Measurements from ENCODE around the gene FAM174B. TPM values are rescaled to one million over a fixed set of nuclear protein-coding genes. Genes with fewer than 3 reads are reported as not detected.

The FAM174B gene
- total RNA-seq, 2 donors from 2014 or later: 32.0 to 183 TPM

DNA sequence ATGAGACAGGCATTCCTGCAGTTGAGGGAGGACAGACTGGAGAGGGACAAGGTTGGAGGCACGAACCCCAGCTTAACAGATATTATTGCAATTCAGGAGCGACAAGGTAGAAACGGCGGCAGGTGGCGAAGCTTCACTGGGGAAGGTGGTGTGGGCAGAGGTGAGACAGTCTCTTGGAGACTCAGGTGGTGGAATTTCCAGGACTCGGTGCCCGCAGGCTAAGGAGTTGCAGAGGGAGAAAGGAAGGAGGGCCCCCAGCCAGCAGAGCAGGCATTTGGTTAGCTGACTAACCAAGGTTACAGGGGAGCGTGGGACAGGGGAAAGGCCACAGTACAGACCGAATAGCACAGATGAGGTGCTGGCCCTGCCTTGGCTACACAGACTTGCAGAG lies 3.0 kb downstream of the FAM174B start:
- intact Hi-C loops (cut with DNase I): loop anchor here (5.0 kb wide), 1 partner anchor 35 kb away; no protein-coding TSS in a partner anchor
- WGBS: 90% methylated on average over 9 of the region's 9 CpGs
- TF ChIP-seq POLR2A (IDR thresholded peaks at IDR 0.05) (no peak), POLR2AphosphoS5 (IDR thresholded peaks at IDR 0.05) (no peak)
- TF ChIP-seq, protein P1, sequence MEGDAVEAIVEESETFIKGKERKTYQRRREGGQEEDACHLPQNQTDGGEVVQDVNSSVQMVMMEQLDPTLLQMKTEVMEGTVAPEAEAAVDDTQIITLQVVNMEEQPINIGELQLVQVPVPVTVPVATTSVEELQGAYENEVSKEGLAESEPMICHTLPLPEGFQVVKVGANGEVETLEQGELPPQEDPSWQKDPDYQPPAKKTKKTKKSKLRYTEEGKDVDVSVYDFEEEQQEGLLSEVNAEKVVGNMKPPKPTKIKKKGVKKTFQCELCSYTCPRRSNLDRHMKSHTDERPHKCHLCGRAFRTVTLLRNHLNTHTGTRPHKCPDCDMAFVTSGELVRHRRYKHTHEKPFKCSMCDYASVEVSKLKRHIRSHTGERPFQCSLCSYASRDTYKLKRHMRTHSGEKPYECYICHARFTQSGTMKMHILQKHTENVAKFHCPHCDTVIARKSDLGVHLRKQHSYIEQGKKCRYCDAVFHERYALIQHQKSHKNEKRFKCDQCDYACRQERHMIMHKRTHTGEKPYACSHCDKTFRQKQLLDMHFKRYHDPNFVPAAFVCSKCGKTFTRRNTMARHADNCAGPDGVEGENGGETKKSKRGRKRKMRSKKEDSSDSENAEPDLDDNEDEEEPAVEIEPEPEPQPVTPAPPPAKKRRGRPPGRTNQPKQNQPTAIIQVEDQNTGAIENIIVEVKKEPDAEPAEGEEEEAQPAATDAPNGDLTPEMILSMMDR (IDR thresholded peaks at IDR 0.05): no peak
- DNase-seq (ENCODE audit: low spot score): no peak
- H3K4me3 ChIP-seq: peak overlapping the region in 1 of 2 donors; percentile 67
- H3K36me3 ChIP-seq: no peaks in the 10 kb centered on the region
- no peaks in the 10 kb centered on the region for H3K27me3 ChIP-seq (replicated peaks; ENCODE audit: insufficient read depth)
- H3K27ac ChIP-seq: peak overlapping the region in 1 of 2 donors; percentile 90
- peaks cover 6% of the 10 kb centered on the region for H3K4me1 ChIP-seq (replicated peaks)
- no peaks in the 10 kb centered on the region for H3K9me3 ChIP-seq

DNA sequence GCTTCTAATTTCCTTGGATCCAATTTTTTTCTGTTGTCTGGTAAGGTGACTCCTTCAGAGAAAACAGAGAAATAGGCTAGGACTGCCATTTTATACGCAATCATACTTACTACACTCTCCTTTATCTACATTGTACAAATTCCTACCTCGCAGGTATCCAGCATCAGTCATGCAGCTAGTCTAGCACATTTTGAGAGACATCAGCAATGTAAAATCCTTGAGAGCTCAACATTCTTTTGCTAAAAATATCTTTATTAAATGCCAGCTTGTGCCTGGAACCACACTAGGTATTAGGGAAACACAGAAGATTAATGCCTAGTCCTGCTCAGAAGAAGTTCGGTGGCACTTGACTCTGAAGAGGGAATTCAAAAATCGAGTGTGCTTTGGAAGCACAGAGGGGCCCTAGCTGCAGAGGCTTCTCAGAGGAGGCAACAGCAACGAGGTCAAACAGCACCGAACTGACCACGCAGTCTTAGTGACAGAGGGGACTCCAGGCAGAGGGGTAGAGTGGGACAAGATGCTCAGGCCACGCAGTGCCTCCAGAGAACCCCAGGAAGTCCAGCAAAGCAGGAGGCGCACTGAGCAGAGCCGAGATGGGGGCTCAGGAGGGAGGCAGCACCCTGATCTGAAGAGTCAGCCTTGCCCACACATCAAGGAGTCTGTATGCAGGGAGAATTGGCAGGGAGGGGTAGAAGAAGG lies 3.5 kb downstream of the FAM174B start:
- peaks cover 6% of the 10 kb centered on the region for H3K4me1 ChIP-seq (replicated peaks)
- no peak for TF ChIP-seq POLR2A (IDR thresholded peaks at IDR 0.05)
- H3K4me3 ChIP-seq: peak overlapping the region in 1 of 2 donors; percentile 67
- intact Hi-C loops (cut with DNase I): loop anchor here (5.0 kb wide), 1 partner anchor 35 kb away; no protein-coding TSS in a partner anchor
- H3K36me3 ChIP-seq: no peaks in the 10 kb centered on the region
- no peak for DNase-seq (ENCODE audit: low spot score)
- H3K27ac ChIP-seq: peak overlapping the region; percentile 5 to 90
- H3K9me3 ChIP-seq: no peaks in the 10 kb centered on the region
- H3K27me3 ChIP-seq (replicated peaks; ENCODE audit: insufficient read depth): no peaks in the 10 kb centered on the region
- WGBS: 91% methylated on average over 10 of the region's 10 CpGs

DNA sequence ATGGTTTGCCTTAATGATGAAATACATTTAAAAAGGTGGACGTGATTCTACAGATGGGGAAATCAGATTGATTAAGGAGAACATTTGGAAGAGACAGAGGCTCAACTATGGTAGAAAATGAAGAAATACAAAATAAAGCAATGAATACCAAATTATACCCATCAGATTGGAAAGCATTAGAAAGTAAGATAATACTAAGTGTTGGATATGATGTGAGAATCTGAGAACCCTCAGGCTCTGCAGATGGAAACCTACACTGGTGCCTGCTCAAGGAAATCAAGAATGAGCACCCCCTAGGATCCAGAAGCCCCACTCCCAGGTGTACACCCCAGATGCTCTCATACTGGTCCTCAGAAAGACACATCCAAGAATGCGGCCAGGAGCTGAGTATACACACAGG lies 4.6 kb downstream of the FAM174B start:
- WGBS: 100% methylated on average over 2 of the region's 2 CpGs
- Histone ChIP-seq H3K27me3 (replicated peaks; ENCODE audit: insufficient read depth) (no peaks in the 10 kb centered on the region), H3K4me3 (no peak overlapping the region), H3K27ac (peak overlapping the region; percentile 56 to 70), H3K9me3 (no peaks in the 10 kb centered on the region), H3K4me1 (replicated peaks) (peaks cover 6% of the 10 kb centered on the region), H3K36me3 (no peaks in the 10 kb centered on the region)
- no peak for DNase-seq (ENCODE audit: low spot score)
- TF ChIP-seq POLR2A (IDR thresholded peaks at IDR 0.05): no peak
- intact Hi-C loops (cut with DNase I): loop anchor here (5.0 kb wide), 1 partner anchor 34 kb away; no protein-coding TSS in a partner anchor

DNA sequence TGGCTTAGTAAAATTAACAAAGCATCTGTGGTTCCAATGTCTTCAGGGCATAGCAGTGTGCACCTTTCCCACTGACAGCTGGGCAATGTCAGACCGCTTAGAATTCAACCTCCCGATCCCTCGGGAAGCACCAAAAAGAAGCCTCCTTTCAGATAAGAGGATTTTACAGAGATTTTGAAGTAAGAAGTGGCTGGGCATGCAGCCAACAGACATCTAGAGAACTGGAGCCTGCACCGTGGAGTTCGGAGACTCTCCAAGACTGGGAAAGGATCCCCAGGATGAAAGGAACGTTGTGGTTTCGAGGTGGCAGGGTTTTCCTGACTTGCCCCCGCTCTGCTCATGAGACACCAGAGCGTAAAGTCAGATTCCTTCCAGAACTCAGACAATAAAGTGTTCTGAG lies 5.3 kb downstream of the FAM174B start:
- Histone ChIP-seq H3K4me1 (replicated peaks) (peaks cover 6% of the 10 kb centered on the region), H3K27ac (peak overlapping the region; percentile 56 to 70), H3K36me3 (no peaks in the 10 kb centered on the region), H3K4me3 (peak overlapping the region in 1 of 2 donors; percentile 10), H3K9me3 (no peaks in the 10 kb centered on the region), H3K27me3 (replicated peaks; ENCODE audit: insufficient read depth) (no peaks in the 10 kb centered on the region)
- no peak for DNase-seq (ENCODE audit: low spot score)
- TF ChIP-seq POLR2AphosphoS5 (IDR thresholded peaks at IDR 0.05): no peak
- intact Hi-C loops (cut with DNase I): loop anchor here (5.0 kb wide), 1 partner anchor 33 kb away; no protein-coding TSS in a partner anchor
- WGBS: 14% methylated on average over 9 of the region's 9 CpGs

DNA sequence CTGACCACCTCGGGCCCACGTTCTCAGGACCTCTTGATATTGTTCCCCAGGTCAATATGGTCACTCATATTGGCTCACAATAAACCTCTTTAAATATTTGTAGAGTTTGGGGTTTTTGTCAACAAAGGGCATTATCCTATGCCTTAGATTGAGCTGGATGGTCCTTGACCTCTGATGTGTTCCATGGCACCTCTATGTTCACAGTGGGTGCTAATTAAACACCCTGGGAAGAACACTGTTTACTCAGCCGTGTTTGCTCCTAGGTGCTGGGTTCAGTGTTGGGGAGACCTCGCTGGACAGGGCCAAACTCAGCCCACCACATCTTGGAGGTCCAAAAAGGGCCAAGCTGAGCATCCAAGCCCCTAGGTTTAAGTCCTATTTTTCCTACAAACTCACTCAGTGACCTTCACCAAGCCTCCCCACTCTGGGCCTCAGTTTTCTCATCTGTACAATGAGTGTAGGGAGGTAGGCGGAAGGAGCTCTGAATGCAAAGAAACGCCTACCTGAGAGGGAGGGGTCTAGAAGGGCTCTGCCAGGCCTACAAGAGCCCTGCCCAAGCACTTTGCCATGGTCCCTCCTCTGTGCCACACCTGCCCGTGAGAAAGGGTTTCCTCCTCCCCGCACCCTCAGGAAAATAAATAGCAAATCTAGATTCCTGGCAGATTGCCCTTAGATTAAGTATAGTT lies 7.2 kb downstream of the FAM174B start:
- Histone ChIP-seq H3K27me3 (replicated peaks; ENCODE audit: insufficient read depth) (no peaks in the 10 kb centered on the region), H3K4me1 (replicated peaks) (peaks cover 14% of the 10 kb centered on the region), H3K27ac (peak overlapping the region; percentile 42 to 92), H3K9me3 (no peaks in the 10 kb centered on the region), H3K36me3 (no peaks in the 10 kb centered on the region), H3K4me3 (no peak overlapping the region)
- WGBS: 65% methylated on average over 8 of the region's 8 CpGs
- TF ChIP-seq POLR2A (IDR thresholded peaks at IDR 0.05): no peak
- TF ChIP-seq, protein P1 (IDR thresholded peaks at IDR 0.05): no peak
- TF ChIP-seq POLR2AphosphoS5 (IDR thresholded peaks at IDR 0.05): no peak
- intact Hi-C loops (cut with DNase I): no loop called here
- no peak for DNase-seq (ENCODE audit: low spot score)

DNA sequence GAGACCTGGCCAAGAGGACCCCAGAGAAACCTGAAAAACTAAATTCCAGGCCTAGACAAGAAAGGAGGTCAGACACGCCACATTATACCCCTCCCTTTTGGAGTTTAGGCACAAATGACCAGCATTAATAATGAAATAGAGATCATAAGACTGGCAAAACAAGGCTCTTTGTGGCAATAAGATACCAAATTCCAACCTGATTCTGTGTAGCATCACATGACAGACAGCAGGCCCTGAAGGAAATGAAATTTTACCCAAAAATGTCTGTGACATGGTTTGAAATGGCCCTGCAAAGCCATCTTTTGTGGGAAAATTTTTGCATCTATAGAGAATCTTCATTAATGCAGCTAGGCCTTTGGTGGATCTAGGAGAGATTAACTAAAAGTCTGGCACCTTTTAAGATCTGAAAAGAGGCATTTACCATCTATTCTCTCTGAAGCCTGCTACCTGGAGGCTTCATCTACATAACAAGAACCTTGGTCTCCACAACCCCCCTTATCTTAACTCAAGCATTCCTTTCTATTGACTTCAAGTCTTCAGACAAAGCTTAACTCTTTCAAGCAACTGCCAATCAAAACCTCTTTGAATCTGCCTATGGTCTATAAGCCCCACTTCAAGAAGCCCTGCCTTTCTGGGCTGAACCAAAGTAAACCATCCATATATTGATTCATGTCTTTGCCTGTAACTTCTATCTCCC lies 8.0 kb downstream of the FAM174B start:
- H3K27ac ChIP-seq: peak overlapping the region; percentile 92 to 93
- intact Hi-C loops (cut with DNase I): no loop called here
- DNase-seq (ENCODE audit: low spot score): no peak
- WGBS: 89% methylated on average over 1 of the region's 1 CpG
- H3K4me3 ChIP-seq: no peak overlapping the region
- H3K36me3 ChIP-seq: no peaks in the 10 kb centered on the region
- H3K27me3 ChIP-seq (replicated peaks; ENCODE audit: insufficient read depth): no peaks in the 10 kb centered on the region
- TF ChIP-seq, protein P1 (IDR thresholded peaks at IDR 0.05): no peak
- no peak for TF ChIP-seq POLR2AphosphoS5 (IDR thresholded peaks at IDR 0.05)
- no peak for TF ChIP-seq POLR2A (IDR thresholded peaks at IDR 0.05)
- peaks cover 8% of the 10 kb centered on the region for H3K4me1 ChIP-seq (replicated peaks)
- H3K9me3 ChIP-seq: no peaks in the 10 kb centered on the region

All from prostate gland (tissue), 2 donors.